ENCODE results near the gene LRRC23.

Gene LRRC23

GRCh38 chr12:6925239-6925539, 20.6 kb downstream of the LRRC23 start:
- peak overlapping the region; percentile 73 for H3K4me3 ChIP-seq (ENCODE audit: low read length)
- peaks cover 39% of the 10 kb centered on the region for H3K4me1 ChIP-seq (ENCODE audit: control insufficient read depth, low read depth, low read length)
- H3K27me3 ChIP-seq (ENCODE audit: control insufficient read depth, insufficient read depth, low read length): no peaks in the 10 kb centered on the region
- peak overlapping the region; percentile 74 for H3K9ac ChIP-seq (ENCODE audit: low read length)
- H3K36me3 ChIP-seq (ENCODE audit: control insufficient read depth, low read depth, low read length): peaks cover 19% of the 10 kb centered on the region
- H3K27ac ChIP-seq (ENCODE audit: low read length): peak overlapping the region; percentile 81
- no peaks in the 10 kb centered on the region for H3K9me3 ChIP-seq (ENCODE audit: control insufficient read depth, low read depth, low read length)

GRCh38 chr12:6925540-6926279, 21.1 kb downstream of the LRRC23 start:
- peaks cover 19% of the 10 kb centered on the region for H3K36me3 ChIP-seq (ENCODE audit: control insufficient read depth, low read depth, low read length)
- peak overlapping the region; percentile 74 for H3K9ac ChIP-seq (ENCODE audit: low read length)
- H3K4me1 ChIP-seq (ENCODE audit: control insufficient read depth, low read depth, low read length): peaks cover 39% of the 10 kb centered on the region
- H3K27ac ChIP-seq (ENCODE audit: low read length): peak overlapping the region; percentile 81
- no peaks in the 10 kb centered on the region for H3K27me3 ChIP-seq (ENCODE audit: control insufficient read depth, insufficient read depth, low read length)
- no peaks in the 10 kb centered on the region for H3K9me3 ChIP-seq (ENCODE audit: control insufficient read depth, low read depth, low read length)
- peak overlapping the region; percentile 73 for H3K4me3 ChIP-seq (ENCODE audit: low read length)

- H3K4me1 ChIP-seq (ENCODE audit: control insufficient read depth, low read depth, low read length): peaks cover 41% of the 10 kb centered on the region
- peak within 1 kb of the TSS; percentile 15 for H3K27ac ChIP-seq (ENCODE audit: low read length)
- H3K27me3 ChIP-seq (ENCODE audit: control insufficient read depth, insufficient read depth, low read length): no peaks in the 10 kb centered on the region
- no peaks in the 10 kb centered on the region for H3K9me3 ChIP-seq (ENCODE audit: control insufficient read depth, low read depth, low read length)
- peak within 1 kb of the TSS; percentile 95 for H3K4me3 ChIP-seq (ENCODE audit: low read length)
- H3K9ac ChIP-seq (ENCODE audit: low read length): peak within 1 kb of the TSS; percentile 78
- peaks cover 8% of the 10 kb centered on the region for H3K36me3 ChIP-seq (ENCODE audit: control insufficient read depth, low read depth, low read length)
Observed at GRCh38 chr12:6927379-6928021, 22.9 kb downstream of the LRRC23 start, which contains the start of gene ATN1. TSS of gene ATN1 (plus strand) at chr12:6927959. CDS start at chr12:6934002, 6,043 bp downstream.

- Histone ChIP-seq H3K27me3 (ENCODE audit: control insufficient read depth, insufficient read depth, low read length) (no peaks in the 10 kb centered on the region), H3K4me3 (ENCODE audit: low read length) (peak overlapping the region; percentile 95), H3K4me1 (ENCODE audit: control insufficient read depth, low read depth, low read length) (peaks cover 41% of the 10 kb centered on the region), H3K9ac (ENCODE audit: low read length) (peak overlapping the region; percentile 78), H3K27ac (ENCODE audit: low read length) (no peak overlapping the region), H3K36me3 (ENCODE audit: control insufficient read depth, low read depth, low read length) (peaks cover 8% of the 10 kb centered on the region), H3K9me3 (ENCODE audit: control insufficient read depth, low read depth, low read length) (no peaks in the 10 kb centered on the region)
Observed at GRCh38 chr12:6928022-6928702, 23.5 kb downstream of the LRRC23 start.

GRCh38 chr12:6928703-6929407, 24.2 kb downstream of the LRRC23 start:
- Histone ChIP-seq H3K36me3 (ENCODE audit: control insufficient read depth, low read depth, low read length) (peaks cover 15% of the 10 kb centered on the region), H3K27ac (ENCODE audit: low read length) (no peak overlapping the region), H3K27me3 (ENCODE audit: control insufficient read depth, insufficient read depth, low read length) (no peaks in the 10 kb centered on the region), H3K4me3 (ENCODE audit: low read length) (peak overlapping the region; percentile 95), H3K9ac (ENCODE audit: low read length) (peak overlapping the region; percentile 78), H3K9me3 (ENCODE audit: control insufficient read depth, low read depth, low read length) (no peaks in the 10 kb centered on the region), H3K4me1 (ENCODE audit: control insufficient read depth, low read depth, low read length) (peaks cover 41% of the 10 kb centered on the region)

- Histone ChIP-seq H3K27ac (ENCODE audit: low read length) (no peak overlapping the region), H3K36me3 (ENCODE audit: control insufficient read depth, low read depth, low read length) (peaks cover 24% of the 10 kb centered on the region), H3K27me3 (ENCODE audit: control insufficient read depth, insufficient read depth, low read length) (no peaks in the 10 kb centered on the region), H3K9ac (ENCODE audit: low read length) (peak overlapping the region; percentile 78), H3K9me3 (ENCODE audit: control insufficient read depth, low read depth, low read length) (no peaks in the 10 kb centered on the region), H3K4me1 (ENCODE audit: control insufficient read depth, low read depth, low read length) (peaks cover 37% of the 10 kb centered on the region), H3K4me3 (ENCODE audit: low read length) (peak overlapping the region; percentile 95)
Observed at GRCh38 chr12:6929466-6930452, 25.1 kb downstream of the LRRC23 start.

GRCh38 chr12:6932766-6933165, 28.1 kb downstream of the LRRC23 start:
- Histone ChIP-seq H3K4me1 (ENCODE audit: control insufficient read depth, low read depth, low read length) (peaks cover 13% of the 10 kb centered on the region), H3K27me3 (ENCODE audit: control insufficient read depth, insufficient read depth, low read length) (no peaks in the 10 kb centered on the region), H3K9ac (ENCODE audit: low read length) (no peak overlapping the region), H3K4me3 (ENCODE audit: low read length) (no peak overlapping the region), H3K9me3 (ENCODE audit: control insufficient read depth, low read depth, low read length) (no peaks in the 10 kb centered on the region), H3K36me3 (ENCODE audit: control insufficient read depth, low read depth, low read length) (peaks cover 35% of the 10 kb centered on the region), H3K27ac (ENCODE audit: low read length) (no peak overlapping the region)

- no peaks in the 10 kb centered on the region for H3K27me3 ChIP-seq (ENCODE audit: control insufficient read depth, insufficient read depth, low read length)
- peaks cover 35% of the 10 kb centered on the region for H3K36me3 ChIP-seq (ENCODE audit: control insufficient read depth, low read depth, low read length)
- no peak overlapping the region for H3K27ac ChIP-seq (ENCODE audit: low read length)
- peaks cover 16% of the 10 kb centered on the region for H3K4me1 ChIP-seq (ENCODE audit: control insufficient read depth, low read depth, low read length)
- H3K9me3 ChIP-seq (ENCODE audit: control insufficient read depth, low read depth, low read length): no peaks in the 10 kb centered on the region
- H3K4me3 ChIP-seq (ENCODE audit: low read length): no peak overlapping the region
- no peak overlapping the region for H3K9ac ChIP-seq (ENCODE audit: low read length)
Observed at GRCh38 chr12:6934110-6934509, 29.5 kb downstream of the LRRC23 start.

GRCh38 chr12:6935371-6936193, 31.0 kb downstream of the LRRC23 start:
- peaks cover 8% of the 10 kb centered on the region for H3K4me1 ChIP-seq (ENCODE audit: control insufficient read depth, low read depth, low read length)
- H3K9ac ChIP-seq (ENCODE audit: low read length): no peak overlapping the region
- H3K36me3 ChIP-seq (ENCODE audit: control insufficient read depth, low read depth, low read length): peaks cover 37% of the 10 kb centered on the region
- H3K27ac ChIP-seq (ENCODE audit: low read length): no peak overlapping the region
- no peaks in the 10 kb centered on the region for H3K27me3 ChIP-seq (ENCODE audit: control insufficient read depth, insufficient read depth, low read length)
- no peak overlapping the region for H3K4me3 ChIP-seq (ENCODE audit: low read length)
- H3K9me3 ChIP-seq (ENCODE audit: control insufficient read depth, low read depth, low read length): no peaks in the 10 kb centered on the region

GRCh38 chr12:6936194-6936635, 31.6 kb downstream of the LRRC23 start:
- peaks cover 5% of the 10 kb centered on the region for H3K4me1 ChIP-seq (ENCODE audit: control insufficient read depth, low read depth, low read length)
- H3K27ac ChIP-seq (ENCODE audit: low read length): no peak overlapping the region
- no peak overlapping the region for H3K4me3 ChIP-seq (ENCODE audit: low read length)
- H3K36me3 ChIP-seq (ENCODE audit: control insufficient read depth, low read depth, low read length): peaks cover 43% of the 10 kb centered on the region
- H3K9me3 ChIP-seq (ENCODE audit: control insufficient read depth, low read depth, low read length): no peaks in the 10 kb centered on the region
- no peaks in the 10 kb centered on the region for H3K27me3 ChIP-seq (ENCODE audit: control insufficient read depth, insufficient read depth, low read length)
- H3K9ac ChIP-seq (ENCODE audit: low read length): no peak overlapping the region
